Neural progenitor cell (in vitro differentiated cells): ENCODE data around the gene INHBB. TPM values are rescaled to one million over a fixed set of nuclear protein-coding genes. Genes with fewer than 3 reads are reported as not detected.

Experiments
- DNase-seq: peaks from one replicate; pipeline ENCODE4 v3.0.0-alpha.2; 2016; ENCODE audit warnings: low spot score
- H2AFZ ChIP-seq: fragments of 200-600 bp; sonication (generic); replicated peaks from 2 replicates; pipeline ENCODE4 v1.6.1; 2016; ENCODE audit warnings: antibody characterized with exemption
- H3F3A ChIP-seq: fragments of 200-600 bp; sonication (generic); 2 replicates; pipeline ENCODE4 v1.6.1; 2016; ENCODE audit warnings: antibody characterized with exemption, low read depth
- H3K27ac ChIP-seq: fragments of 200-600 bp; sonication (generic); 2 replicates; pipeline ENCODE4 v1.5.1; 2016; ENCODE audit warnings: mild to moderate bottlenecking
- H3K27me3 ChIP-seq: fragments of 200-600 bp; sonication (generic); 2 replicates; pipeline ENCODE4 v1.6.1; 2016; ENCODE audit warnings: mild to moderate bottlenecking, moderate library complexity
- H3K36me3 ChIP-seq: fragments of 200-600 bp; sonication (generic); 2 replicates; pipeline ENCODE4 v1.5.1; 2016
- H3K4me1 ChIP-seq: fragments of 200-600 bp; sonication (generic); 2 replicates; pipeline ENCODE4 v1.6.1; 2016; ENCODE audit warnings: mixed run types
- H3K4me2 ChIP-seq: fragments of 200-600 bp; sonication (generic); 2 replicates; pipeline ENCODE4 v1.6.1; 2016
- H3K4me3 ChIP-seq: fragments of 200-600 bp; sonication (generic); 2 replicates; pipeline ENCODE4 v1.5.1; 2016
- H3K79me2 ChIP-seq: fragments of 200-600 bp; sonication (generic); 2 replicates; pipeline ENCODE4 v1.6.1; 2016; ENCODE audit warnings: low read depth
- H3K9ac ChIP-seq: fragments of 200-600 bp; sonication (generic); 2 replicates; pipeline ENCODE4 v1.6.1; 2016
- H3K9me3 ChIP-seq: fragments of 200-600 bp; sonication (generic); 2 replicates; pipeline ENCODE4 v1.5.1; 2016; ENCODE audit warnings: low read depth
- H4K20me1 ChIP-seq: fragments of 200-600 bp; sonication (generic); 2 replicates; pipeline ENCODE4 v1.6.1; 2016; ENCODE audit warnings: low read depth
- H3K27ac Mint-ChIP-seq: 3 replicates; pipeline ENCODE4 v1.8.0; 2021; ENCODE audit warnings: mixed read lengths
- H3K27me3 Mint-ChIP-seq: 2 replicates; pipeline ENCODE4 v1.8.0; 2022; ENCODE audit warnings: low read depth, mild to moderate bottlenecking, inconsistent platforms, moderate library complexity, mixed read lengths; ENCODE audit not compliant: insufficient read depth
- H3K36me3 Mint-ChIP-seq: 3 replicates; pipeline ENCODE4 v1.8.0; 2021; ENCODE audit warnings: mixed read lengths
- H3K4me1 Mint-ChIP-seq: 3 replicates; pipeline ENCODE4 v1.8.0; 2021; ENCODE audit warnings: mixed read lengths
- H3K4me3 Mint-ChIP-seq: 3 replicates; pipeline ENCODE4 v1.8.0; 2021; ENCODE audit warnings: mild to moderate bottlenecking, moderate library complexity, mixed read lengths
- H3K9me3 Mint-ChIP-seq: 3 replicates; pipeline ENCODE4 v1.8.0; 2020; ENCODE audit warnings: mixed read lengths
- EZH2 ChIP-seq: fragments of 200-600 bp; sonication (generic); IDR thresholded peaks from 2 replicates; pipeline ENCODE4 v1.6.1; 2017; ENCODE audit warnings: antibody characterized with exemption, mild to moderate bottlenecking, moderate library complexity
- EZH2phosphoT487 ChIP-seq: fragments of 200-600 bp; sonication (generic); IDR thresholded peaks from 2 replicates; pipeline ENCODE4 v1.6.1; 2017; ENCODE audit warnings: antibody characterized with exemption
- total RNA-seq: library from RNA; depleted of rRNA; stranded (reverse); fragments of >200 nt; gene quantifications from 2 replicates; pipeline ENCODE4 v1.2.3, GENCODE V29; 2015; ENCODE audit warnings: low replicate concordance
- TF ChIP-seq, protein P1 (sequence below): fragments of 200-600 bp; sonication (generic); IDR thresholded peaks from 2 replicates; pipeline ENCODE4 v1.5.1; 2017; ENCODE audit warnings: antibody characterized with exemption, mild to moderate bottlenecking

The INHBB gene
- total RNA-seq, 1 donor from 2014 or later = not detected

DNA sequence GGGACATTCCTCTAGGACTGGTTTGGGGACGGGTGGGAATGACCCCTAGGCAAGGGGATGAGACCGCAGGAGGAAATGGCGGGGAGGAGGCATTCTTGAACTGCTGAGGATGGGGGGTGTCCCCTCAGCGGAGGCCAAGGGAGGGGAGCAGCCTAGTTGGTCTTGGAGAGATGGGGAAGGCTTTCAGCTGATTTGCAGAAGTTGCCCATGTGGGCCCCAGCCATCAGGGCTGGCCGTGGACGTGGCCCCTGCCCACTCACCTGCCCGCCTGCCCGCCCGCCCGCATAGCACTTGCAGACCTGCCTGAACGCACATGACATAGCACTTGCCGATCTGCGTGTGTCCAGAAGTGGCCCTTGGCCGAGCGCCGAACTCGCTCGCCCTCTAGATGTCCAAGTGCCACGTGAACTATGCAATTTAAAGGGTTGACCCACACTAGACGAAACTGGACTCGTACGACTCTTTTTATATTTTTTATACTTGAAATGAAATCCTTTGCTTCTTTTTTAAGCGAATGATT lies 4.9 kb downstream of the INHBB start:
- Histone ChIP-seq H3K27ac (no peak overlapping the region), H4K20me1 (peaks cover 46% of the 10 kb centered on the region), H2AFZ (no peak overlapping the region), H3F3A (peaks cover 26% of the 10 kb centered on the region), H3K9ac (no peak overlapping the region), H3K4me3 (no peak overlapping the region), H3K27me3 (peaks cover 68% of the 10 kb centered on the region), H3K9me3 (no peaks in the 10 kb centered on the region), H3K4me1 (peaks cover 15% of the 10 kb centered on the region), H3K79me2 (no peaks in the 10 kb centered on the region), H3K4me2 (no peak overlapping the region), H3K36me3 (no peaks in the 10 kb centered on the region)
- Mint-ChIP-seq H3K27me3 (peaks cover 49% of the 10 kb centered on the region), H3K36me3 (no peaks in the 10 kb centered on the region), H3K4me1 (peaks cover 33% of the 10 kb centered on the region), H3K27ac (no peak overlapping the region), H3K9me3 (no peaks in the 10 kb centered on the region), H3K4me3 (no peak overlapping the region)
- TF ChIP-seq EZH2phosphoT487 (no peak), EZH2 (no peak)
- no peak for DNase-seq

DNA sequence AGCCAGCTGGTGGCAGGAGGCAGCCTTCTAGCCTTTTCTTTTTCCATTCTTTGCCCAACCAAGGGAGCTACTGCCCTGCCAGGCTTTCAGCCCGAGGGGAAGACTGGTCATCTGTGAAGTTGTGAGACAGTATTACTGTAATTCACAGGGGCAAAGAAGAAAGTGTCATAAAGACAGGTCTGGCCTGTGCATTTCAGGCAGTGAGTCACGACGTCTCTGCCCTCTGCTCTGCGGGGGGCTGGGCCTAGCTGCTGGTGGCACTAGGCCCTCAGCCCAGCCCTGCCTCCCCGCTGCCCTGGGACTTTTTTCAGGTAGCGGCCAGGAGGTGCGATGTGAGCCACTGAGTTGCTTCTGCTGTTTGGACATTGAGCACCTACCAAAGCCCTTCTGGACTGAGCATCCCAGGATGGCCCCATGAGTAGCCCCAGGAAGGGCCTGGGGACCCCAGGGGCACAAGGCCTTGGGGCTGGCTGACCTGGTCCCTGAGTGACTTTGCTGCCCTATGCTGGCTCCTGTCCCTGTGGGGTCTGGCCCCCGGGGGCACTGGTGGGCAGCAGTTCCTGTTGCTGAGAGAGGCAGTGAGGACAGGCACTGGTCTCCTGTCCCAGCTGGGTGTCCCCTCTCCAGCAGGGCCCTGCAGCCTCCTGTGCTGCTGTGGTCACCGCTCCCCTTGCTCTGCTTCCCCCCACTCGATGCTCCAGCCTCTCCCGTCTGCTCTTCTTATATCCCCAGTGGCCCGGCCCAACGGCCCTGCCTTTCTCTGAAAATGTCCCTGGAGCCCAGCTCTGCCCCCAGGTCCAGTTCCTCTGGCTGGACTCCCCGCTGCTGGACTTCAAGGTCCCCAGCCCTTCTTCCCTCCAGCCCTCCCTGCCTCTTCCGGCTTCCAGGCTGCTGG lies 7.0 kb downstream of the INHBB start:
- Histone ChIP-seq H3K9me3 (no peaks in the 10 kb centered on the region), H3K4me2 (no peak overlapping the region), H4K20me1 (peaks cover 27% of the 10 kb centered on the region), H3K27ac (no peak overlapping the region), H3K4me3 (no peak overlapping the region), H3K4me1 (peaks cover under 1% of the 10 kb centered on the region), H3K79me2 (no peaks in the 10 kb centered on the region), H3K9ac (no peak overlapping the region), H3F3A (peaks cover 8% of the 10 kb centered on the region), H2AFZ (no peak overlapping the region), H3K27me3 (peaks cover 56% of the 10 kb centered on the region), H3K36me3 (no peaks in the 10 kb centered on the region)
- Mint-ChIP-seq H3K4me3 (no peak overlapping the region), H3K36me3 (no peaks in the 10 kb centered on the region), H3K9me3 (no peaks in the 10 kb centered on the region), H3K27me3 (peaks cover 42% of the 10 kb centered on the region), H3K27ac (no peak overlapping the region), H3K4me1 (peaks cover 27% of the 10 kb centered on the region)
- TF ChIP-seq, protein P1, sequence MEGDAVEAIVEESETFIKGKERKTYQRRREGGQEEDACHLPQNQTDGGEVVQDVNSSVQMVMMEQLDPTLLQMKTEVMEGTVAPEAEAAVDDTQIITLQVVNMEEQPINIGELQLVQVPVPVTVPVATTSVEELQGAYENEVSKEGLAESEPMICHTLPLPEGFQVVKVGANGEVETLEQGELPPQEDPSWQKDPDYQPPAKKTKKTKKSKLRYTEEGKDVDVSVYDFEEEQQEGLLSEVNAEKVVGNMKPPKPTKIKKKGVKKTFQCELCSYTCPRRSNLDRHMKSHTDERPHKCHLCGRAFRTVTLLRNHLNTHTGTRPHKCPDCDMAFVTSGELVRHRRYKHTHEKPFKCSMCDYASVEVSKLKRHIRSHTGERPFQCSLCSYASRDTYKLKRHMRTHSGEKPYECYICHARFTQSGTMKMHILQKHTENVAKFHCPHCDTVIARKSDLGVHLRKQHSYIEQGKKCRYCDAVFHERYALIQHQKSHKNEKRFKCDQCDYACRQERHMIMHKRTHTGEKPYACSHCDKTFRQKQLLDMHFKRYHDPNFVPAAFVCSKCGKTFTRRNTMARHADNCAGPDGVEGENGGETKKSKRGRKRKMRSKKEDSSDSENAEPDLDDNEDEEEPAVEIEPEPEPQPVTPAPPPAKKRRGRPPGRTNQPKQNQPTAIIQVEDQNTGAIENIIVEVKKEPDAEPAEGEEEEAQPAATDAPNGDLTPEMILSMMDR = no peak
- no peak for TF ChIP-seq EZH2phosphoT487
- no peak for TF ChIP-seq EZH2
- no peak for DNase-seq

DNA sequence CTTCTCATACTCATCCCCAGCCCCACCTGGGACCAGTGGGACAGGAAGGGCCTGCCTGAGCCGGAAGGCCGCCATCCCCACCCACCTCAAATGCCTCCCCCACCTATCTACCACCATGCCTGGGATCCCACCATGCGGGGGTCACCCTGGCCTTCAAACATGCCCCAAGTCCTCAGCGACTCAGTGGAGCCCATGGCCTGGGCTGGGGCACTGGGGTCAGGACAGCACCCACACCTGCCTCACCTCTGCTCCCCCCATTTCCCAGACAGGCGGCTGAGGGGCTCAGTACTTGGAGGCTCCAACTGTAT lies 7.6 kb downstream of the INHBB start:
- Histone ChIP-seq H3K9ac (no peak overlapping the region), H3K4me1 (no peaks in the 10 kb centered on the region), H3K27ac (no peak overlapping the region), H3K79me2 (no peaks in the 10 kb centered on the region), H3K36me3 (no peaks in the 10 kb centered on the region), H3F3A (peaks cover 6% of the 10 kb centered on the region), H3K9me3 (no peaks in the 10 kb centered on the region), H3K4me2 (no peak overlapping the region), H4K20me1 (peaks cover 21% of the 10 kb centered on the region), H3K4me3 (no peak overlapping the region), H3K27me3 (peaks cover 55% of the 10 kb centered on the region), H2AFZ (no peak overlapping the region)
- Mint-ChIP-seq H3K36me3 (no peaks in the 10 kb centered on the region), H3K27ac (no peak overlapping the region), H3K27me3 (peaks cover 43% of the 10 kb centered on the region), H3K4me1 (peaks cover 24% of the 10 kb centered on the region), H3K9me3 (no peaks in the 10 kb centered on the region), H3K4me3 (no peak overlapping the region)
- TF ChIP-seq, protein P1 = no peak
- TF ChIP-seq EZH2 (no peak), EZH2phosphoT487 (no peak)
- no peak for DNase-seq

DNA sequence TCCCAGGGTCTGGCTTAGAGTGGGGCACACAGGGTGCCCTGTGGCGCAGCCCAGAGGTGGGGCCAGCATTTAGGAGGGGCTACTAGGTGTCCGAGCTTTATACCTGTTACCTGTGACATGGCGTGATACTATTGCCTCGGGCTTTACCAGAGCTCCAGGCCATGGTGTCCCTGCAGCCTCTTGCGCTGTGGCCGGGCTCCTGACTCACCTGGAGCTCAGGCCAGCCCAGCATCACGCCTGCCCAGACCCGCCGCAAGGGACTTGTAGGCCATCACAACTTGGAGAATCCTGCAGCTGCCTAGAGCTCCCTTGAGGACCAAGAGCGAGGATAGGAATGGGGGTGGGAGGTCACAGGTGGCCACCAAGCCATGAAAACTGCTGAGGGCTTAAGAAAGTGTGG lies 8.0 kb downstream of the INHBB start:
- H3K4me1 ChIP-seq = no peaks in the 10 kb centered on the region
- no peak overlapping the region for H3K4me3 ChIP-seq
- H3K27me3 ChIP-seq = peaks cover 51% of the 10 kb centered on the region
- H4K20me1 ChIP-seq = peaks cover 17% of the 10 kb centered on the region
- Mint-ChIP-seq H3K4me3 (no peak overlapping the region), H3K4me1 (peaks cover 20% of the 10 kb centered on the region), H3K27ac (no peak overlapping the region), H3K9me3 (no peaks in the 10 kb centered on the region), H3K36me3 (no peaks in the 10 kb centered on the region), H3K27me3 (peaks cover 41% of the 10 kb centered on the region)
- no peaks in the 10 kb centered on the region for H3K9me3 ChIP-seq
- peaks cover 2% of the 10 kb centered on the region for H3F3A ChIP-seq
- no peak overlapping the region for H3K27ac ChIP-seq
- H3K36me3 ChIP-seq = no peaks in the 10 kb centered on the region
- no peak for TF ChIP-seq EZH2phosphoT487
- TF ChIP-seq, protein P1 = no peak
- no peak overlapping the region for H3K9ac ChIP-seq
- no peak for DNase-seq
- no peak overlapping the region for H3K4me2 ChIP-seq
- H3K79me2 ChIP-seq = no peaks in the 10 kb centered on the region
- H2AFZ ChIP-seq = no peak overlapping the region
